ENCODE data around the gene ARMC2. TPM values are rescaled to one million over a fixed set of nuclear protein-coding genes. Genes with fewer than 3 reads are reported as not detected.

ARMC2 gene
- total and polyA plus RNA-seq, 2 of the 4 experiments (the other 2 are of a cell fraction): 0.72 to 3.9 TPM

GRCh38 chr6:108955329-108955949 is 107.2 kb downstream of the ARMC2 start:
- Histone ChIP-seq H2AK9ac (replicated peaks; ENCODE audit: low read depth, low read length, poor library complexity) (no peak overlapping the region), H2BK15ac (ENCODE audit: low read depth, low read length) (no peak overlapping the region), H3K4ac (ENCODE audit: low read depth, low read length) (no peak overlapping the region), H2BK5ac (ENCODE audit: low read depth, low read length, poor library complexity, severe bottlenecking) (no peak overlapping the region), H4K5ac (ENCODE audit: low read depth, low read length) (no peak overlapping the region), H3K9me3 (ENCODE audit: control insufficient read depth, insufficient read depth, low read length) (no peaks in the 10 kb centered on the region), H3K9ac (ENCODE audit: low read depth, low read length) (no peak overlapping the region), H3K18ac (ENCODE audit: low read depth, low read length) (no peak overlapping the region), H3K4me3 (ENCODE audit: insufficient read depth, low read depth, low read length) (no peak overlapping the region), H3K4me2 (ENCODE audit: low read depth, low read length) (no peak overlapping the region), H2BK120ac (ENCODE audit: low read depth, low read length) (no peak overlapping the region), H3K27ac (ENCODE audit: insufficient read depth, low read length) (no peak overlapping the region), H2AFZ (replicated peaks; ENCODE audit: low read length, poor library complexity) (no peak overlapping the region), H4K91ac (ENCODE audit: insufficient read depth, low read depth, low read length) (no peak overlapping the region), H3K14ac (replicated peaks; ENCODE audit: low read depth, low read length) (no peak overlapping the region), H2BK20ac (ENCODE audit: low read depth, low read length) (no peak overlapping the region), H3K4me1 (ENCODE audit: control insufficient read depth, insufficient read depth, low read length) (peaks cover 6% of the 10 kb centered on the region; the same call in 1 of the 2 replicates), H4K20me1 (ENCODE audit: insufficient read depth, low read length) (no peaks in the 10 kb centered on the region), H3K56ac (ENCODE audit: extremely low read depth, insufficient read depth, low read length) (no peak overlapping the region), H4K8ac (ENCODE audit: low read depth in 2 of 2, low read length in 2 of 2) (no peak overlapping the region), H3K9me1 (ENCODE audit: insufficient read depth, low read length) (no peaks in the 10 kb centered on the region; the same call in 1 of the 2 replicates), H2AK5ac (ENCODE audit: low read depth, low read length) (no peak overlapping the region), H3K27me3 (ENCODE audit: control insufficient read depth, insufficient read depth, low read length) (no peaks in the 10 kb centered on the region), H3K23ac (ENCODE audit: low read depth, low read length) (no peak overlapping the region), H3K79me1 (ENCODE audit: low read depth in 1 of 2, low read length in 2 of 2) (no peaks in the 10 kb centered on the region), H3K36me3 (ENCODE audit: control insufficient read depth, insufficient read depth, low read length) (no peaks in the 10 kb centered on the region)
- no peak for ATAC-seq (ENCODE audit: low read depth)
- DNase-seq: no peak
- TF ChIP-seq, protein P1, sequence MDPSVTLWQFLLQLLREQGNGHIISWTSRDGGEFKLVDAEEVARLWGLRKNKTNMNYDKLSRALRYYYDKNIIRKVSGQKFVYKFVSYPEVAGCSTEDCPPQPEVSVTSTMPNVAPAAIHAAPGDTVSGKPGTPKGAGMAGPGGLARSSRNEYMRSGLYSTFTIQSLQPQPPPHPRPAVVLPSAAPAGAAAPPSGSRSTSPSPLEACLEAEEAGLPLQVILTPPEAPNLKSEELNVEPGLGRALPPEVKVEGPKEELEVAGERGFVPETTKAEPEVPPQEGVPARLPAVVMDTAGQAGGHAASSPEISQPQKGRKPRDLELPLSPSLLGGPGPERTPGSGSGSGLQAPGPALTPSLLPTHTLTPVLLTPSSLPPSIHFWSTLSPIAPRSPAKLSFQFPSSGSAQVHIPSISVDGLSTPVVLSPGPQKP (IDR thresholded peaks at IDR 0.05; ENCODE audit: borderline replicate concordance, low read depth, low read length): no peak
- TF ChIP-seq MAZ (IDR thresholded peaks at IDR 0.05; ENCODE audit: borderline replicate concordance, low read depth, low read length): no peak
- 75% methylated on average over 4 of the region's 15 CpGs; no CpG with 5 or more reads in 1 of the 2 experiments for WGBS, 2 experiments (ENCODE audit: extremely low coverage in 2 of 2, insufficient read length in 1 of 2)
- in situ Hi-C loops (cut with MboI; ENCODE audit: low sequenced_read_pairs) (no loop called here), dilution Hi-C loops (cut with HindIII; ENCODE audit: low sequenced_read_pairs, unreplicated experiment) (no loop called here), intact Hi-C loops (cut with micrococcal nuclease) (no loop called here)
- POLR2A ChIA-PET (ENCODE audit: unreplicated experiment): interaction anchor here (0.5 kb wide), 1 partner anchor 16 kb away, joined by 3 read pairs; no protein-coding TSS in a partner anchor
- CTCF ChIA-PET: no interaction called here
- no TSS peak for BruUV-seq (replicated peaks)
